PFSK-1 (cell line): Measurements from ENCODE around the gene ATXN1.

Experiments used
- FOXP2 ChIP-seq: optimal IDR thresholded peaks from 2 replicates; pipeline ENCODE3; 2011; ENCODE audit warnings: borderline replicate concordance, control low read depth, inconsistent platforms; ENCODE audit not compliant: insufficient read depth; ENCODE audit errors: extremely low read length, extremely low read depth
- POLR2AphosphoS5 ChIP-seq: IDR thresholded peaks from 2 replicates; pipeline ENCODE4 v1.6.1; 2012; ENCODE audit warnings: low read depth, mild to moderate bottlenecking, control low read depth, low read length, moderate library complexity
- REST ChIP-seq, 2 experiments: IDR thresholded peaks; 2 replicates each; pipeline versions ENCODE4 v1.6.1 to v1.8.0; 2011 to 2012; ENCODE audit warnings: low read depth in 2 of 2, low read length in 2 of 2, control low read depth in 1 of 2, inconsistent platforms in 1 of 2, mild to moderate bottlenecking in 1 of 2, moderate library complexity in 1 of 2; ENCODE audit not compliant: insufficient read depth in 1 of 2
- SIN3A ChIP-seq: IDR thresholded peaks from 2 replicates; pipeline ENCODE4 v1.6.1; 2012; ENCODE audit warnings: mild to moderate bottlenecking, low read length, moderate library complexity, borderline replicate concordance; ENCODE audit not compliant: insufficient read depth
- TAF1 ChIP-seq: IDR thresholded peaks from 2 replicates; pipeline ENCODE4 v1.6.1; 2012; ENCODE audit warnings: low read length, control low read depth, borderline replicate concordance; ENCODE audit not compliant: insufficient read depth

The ATXN1 gene

GRCh38 chr6:16768477-16768830 lies 7.2 kb upstream of the ATXN1 start:
- TF ChIP-seq REST (IDR thresholded peaks at IDR 0.05; ENCODE audit: insufficient read depth in 1 of 2, low read depth in 2 of 2, low read length in 2 of 2) (no peak), FOXP2 (no peak), POLR2AphosphoS5 (no peak)

- TF ChIP-seq POLR2AphosphoS5 (no peak), TAF1 (no peak), SIN3A (no peak), REST (IDR thresholded peaks at IDR 0.05; ENCODE audit: insufficient read depth in 1 of 2, low read depth in 2 of 2, low read length in 2 of 2) (no peak)
Measured at GRCh38 chr6:16767765-16768476, 6.7 kb upstream of the ATXN1 start.

GRCh38 chr6:16766836-16767745 lies 5.8 kb upstream of the ATXN1 start:
- 0 out of 2 replicates have a peak, but pooled peaks have one; percentile 16 for TF ChIP-seq SIN3A
- TF ChIP-seq REST (IDR thresholded peaks at IDR 0.05; ENCODE audit: insufficient read depth in 1 of 2, low read depth in 2 of 2, low read length in 2 of 2): no peak

- TF ChIP-seq SIN3A (peak; percentile 42; the same call in 1 of the 2 replicates), POLR2AphosphoS5 (no peak)
Measured at GRCh38 chr6:16766043-16766536, 4.8 kb upstream of the ATXN1 start.

- TF ChIP-seq FOXP2: no peak
Measured at GRCh38 chr6:16765235-16765634, 4.0 kb upstream of the ATXN1 start.

GRCh38 chr6:16764188-16764950 lies 3.1 kb upstream of the ATXN1 start:
- TF ChIP-seq REST (IDR thresholded peaks at IDR 0.05; ENCODE audit: insufficient read depth in 1 of 2, low read depth in 2 of 2, low read length in 2 of 2): no peak
